ENCODE results near the gene TNFAIP8L1. TPM values are rescaled to one million over a fixed set of nuclear protein-coding genes. Genes with fewer than 3 reads are reported as not detected.

The TNFAIP8L1 gene
- total RNA-seq, 4 donors from 2014 or later, result 3.8 to 9.5 (median 7.8) TPM

DNA sequence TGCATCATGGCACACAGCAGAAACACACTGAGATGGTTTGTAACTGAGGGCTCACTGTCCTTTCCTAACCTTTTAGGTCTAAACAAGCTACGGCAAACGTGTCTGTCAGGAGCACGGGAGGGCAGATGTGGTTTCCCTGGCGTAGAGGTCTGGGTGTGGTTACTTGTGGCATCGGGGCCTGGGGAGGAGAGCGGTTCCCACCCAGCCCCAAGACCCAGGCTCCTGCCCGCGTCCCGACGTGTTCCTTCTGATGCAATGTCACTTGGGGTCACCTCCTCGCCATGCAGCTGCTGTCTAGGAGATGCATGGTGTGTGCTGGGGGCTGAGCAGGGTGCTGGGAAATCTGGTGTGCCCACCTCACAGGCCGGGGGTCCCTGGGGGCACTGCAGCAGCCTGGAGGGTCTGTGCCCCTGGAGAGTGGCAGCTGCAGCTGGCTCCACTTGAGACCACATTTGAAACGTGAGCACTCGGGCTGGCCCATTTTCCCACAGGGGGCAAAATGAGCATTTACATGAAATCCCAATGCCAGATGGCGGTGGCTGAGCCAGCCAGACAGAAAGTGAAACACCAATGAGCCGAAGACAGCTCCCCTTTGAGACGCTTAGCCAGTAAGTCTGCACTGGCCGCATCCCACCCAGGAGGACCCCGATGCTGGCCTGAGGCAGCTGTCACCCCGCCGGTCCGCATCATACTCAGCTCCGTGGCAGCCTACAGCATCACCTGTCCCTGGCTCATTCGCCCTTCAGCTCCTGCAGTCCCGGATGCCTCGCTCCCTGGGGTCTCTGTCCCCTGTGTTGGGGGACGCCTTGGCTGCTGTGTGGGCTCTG lies 53.1 kb downstream of the TNFAIP8L1 start:
- H3K4me3 ChIP-seq (replicated peaks in 1 of 3), result no peak overlapping the region
- 93 to 94% methylated on average over 16 to 17 of the region's 27 CpGs for WGBS, 2 donors
- peaks cover 72 to 78% of the 10 kb centered on the region in 2 donors for H3K36me3 ChIP-seq
- no peak overlapping the region for H3K27ac ChIP-seq
- H3K9me3 ChIP-seq, result no peaks in the 10 kb centered on the region
- intact Hi-C loops (cut with DNase I), result no loop called here
- H3K4me1 ChIP-seq, result no peaks in the 10 kb centered on the region
- TF ChIP-seq, protein P1, sequence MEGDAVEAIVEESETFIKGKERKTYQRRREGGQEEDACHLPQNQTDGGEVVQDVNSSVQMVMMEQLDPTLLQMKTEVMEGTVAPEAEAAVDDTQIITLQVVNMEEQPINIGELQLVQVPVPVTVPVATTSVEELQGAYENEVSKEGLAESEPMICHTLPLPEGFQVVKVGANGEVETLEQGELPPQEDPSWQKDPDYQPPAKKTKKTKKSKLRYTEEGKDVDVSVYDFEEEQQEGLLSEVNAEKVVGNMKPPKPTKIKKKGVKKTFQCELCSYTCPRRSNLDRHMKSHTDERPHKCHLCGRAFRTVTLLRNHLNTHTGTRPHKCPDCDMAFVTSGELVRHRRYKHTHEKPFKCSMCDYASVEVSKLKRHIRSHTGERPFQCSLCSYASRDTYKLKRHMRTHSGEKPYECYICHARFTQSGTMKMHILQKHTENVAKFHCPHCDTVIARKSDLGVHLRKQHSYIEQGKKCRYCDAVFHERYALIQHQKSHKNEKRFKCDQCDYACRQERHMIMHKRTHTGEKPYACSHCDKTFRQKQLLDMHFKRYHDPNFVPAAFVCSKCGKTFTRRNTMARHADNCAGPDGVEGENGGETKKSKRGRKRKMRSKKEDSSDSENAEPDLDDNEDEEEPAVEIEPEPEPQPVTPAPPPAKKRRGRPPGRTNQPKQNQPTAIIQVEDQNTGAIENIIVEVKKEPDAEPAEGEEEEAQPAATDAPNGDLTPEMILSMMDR (IDR thresholded peaks at IDR 0.05), result no peak
- TF ChIP-seq POLR2A (IDR thresholded peaks at IDR 0.05), result no peak
- DNase-seq, result no peak
- H3K27me3 ChIP-seq, result no peaks in the 10 kb centered on the region

DNA sequence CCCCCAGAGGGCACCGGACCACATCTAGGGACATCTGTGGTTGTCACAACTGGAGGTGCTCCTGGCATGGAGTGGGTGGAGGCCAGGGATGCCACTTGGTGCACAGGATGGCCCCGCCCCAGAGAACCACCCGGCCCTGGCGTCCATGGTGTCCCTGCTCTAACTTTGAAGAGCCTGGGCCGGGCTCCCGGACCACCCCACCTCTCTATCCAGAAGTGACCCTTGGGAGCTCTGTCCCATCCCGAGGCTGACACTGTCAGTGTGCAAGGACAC lies 53.7 kb downstream of the TNFAIP8L1 start:
- TF ChIP-seq POLR2A (IDR thresholded peaks at IDR 0.05), result no peak
- TF ChIP-seq, protein P1 (IDR thresholded peaks at IDR 0.05), result no peak
- intact Hi-C loops (cut with DNase I), result no loop called here

DNA sequence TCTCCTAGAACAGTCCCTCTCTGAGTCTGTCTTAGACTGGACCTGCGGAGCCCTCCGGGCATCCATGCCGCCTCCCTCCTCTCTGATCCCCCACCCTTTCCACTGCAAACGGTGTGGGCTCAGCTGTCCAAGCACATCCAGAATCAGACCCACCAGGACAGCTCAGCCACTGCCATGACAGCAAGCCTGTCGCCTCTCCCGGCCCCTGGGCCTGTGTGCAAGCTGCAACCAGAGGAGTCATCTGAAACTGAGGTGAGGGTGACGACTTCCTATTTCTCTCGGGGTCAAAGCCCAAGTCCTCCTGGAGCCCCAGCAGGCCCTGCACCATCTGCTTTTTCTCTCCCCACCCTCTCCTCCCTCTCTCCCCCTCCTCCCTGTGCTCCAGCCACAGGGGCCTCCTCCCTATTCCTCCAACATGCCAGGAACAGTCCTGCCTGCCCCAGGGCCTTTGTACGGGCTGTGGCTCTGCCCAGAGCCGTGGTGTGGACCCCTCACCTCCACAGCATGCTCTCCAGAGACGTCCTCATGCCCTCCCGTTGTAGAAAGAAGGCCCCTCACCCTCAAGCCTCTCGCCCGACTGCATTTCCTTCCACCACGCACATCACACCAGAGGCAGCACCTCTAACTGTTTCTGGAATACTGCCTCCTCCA lies 54.3 kb downstream of the TNFAIP8L1 start:
- TF ChIP-seq, protein P1 (IDR thresholded peaks at IDR 0.05), result no peak
- TF ChIP-seq POLR2A (IDR thresholded peaks at IDR 0.05), result no peak
- intact Hi-C loops (cut with DNase I), result no loop called here
- no peaks in the 10 kb centered on the region for H3K4me1 ChIP-seq
- H3K9me3 ChIP-seq, result no peaks in the 10 kb centered on the region
- peak overlapping the region in 2 of 3 donors; percentile 13 to 33 for H3K27ac ChIP-seq
- no peak overlapping the region for H3K4me3 ChIP-seq (replicated peaks in 1 of 3)
- H3K36me3 ChIP-seq, result peaks cover 74 to 78% of the 10 kb centered on the region in 2 donors
- no peak for DNase-seq
- WGBS, 2 donors, result 89 to 91% methylated on average over 15 of the region's 15 CpGs
- no peaks in the 10 kb centered on the region for H3K27me3 ChIP-seq

More for the DNA sequence above, 53.7 kb downstream of the TNFAIP8L1 start:
- H3K27ac ChIP-seq, result no peak overlapping the region
- no peak for DNase-seq
- H3K27me3 ChIP-seq, result no peaks in the 10 kb centered on the region
- H3K9me3 ChIP-seq, result no peaks in the 10 kb centered on the region
- H3K4me3 ChIP-seq (replicated peaks in 1 of 3), result no peak overlapping the region
- no peaks in the 10 kb centered on the region for H3K4me1 ChIP-seq
- H3K36me3 ChIP-seq, result peaks cover 74 to 79% of the 10 kb centered on the region in 2 donors
- 93 to 94% methylated on average over 2 to 3 of the region's 7 CpGs for WGBS, 2 donors

DNA sequence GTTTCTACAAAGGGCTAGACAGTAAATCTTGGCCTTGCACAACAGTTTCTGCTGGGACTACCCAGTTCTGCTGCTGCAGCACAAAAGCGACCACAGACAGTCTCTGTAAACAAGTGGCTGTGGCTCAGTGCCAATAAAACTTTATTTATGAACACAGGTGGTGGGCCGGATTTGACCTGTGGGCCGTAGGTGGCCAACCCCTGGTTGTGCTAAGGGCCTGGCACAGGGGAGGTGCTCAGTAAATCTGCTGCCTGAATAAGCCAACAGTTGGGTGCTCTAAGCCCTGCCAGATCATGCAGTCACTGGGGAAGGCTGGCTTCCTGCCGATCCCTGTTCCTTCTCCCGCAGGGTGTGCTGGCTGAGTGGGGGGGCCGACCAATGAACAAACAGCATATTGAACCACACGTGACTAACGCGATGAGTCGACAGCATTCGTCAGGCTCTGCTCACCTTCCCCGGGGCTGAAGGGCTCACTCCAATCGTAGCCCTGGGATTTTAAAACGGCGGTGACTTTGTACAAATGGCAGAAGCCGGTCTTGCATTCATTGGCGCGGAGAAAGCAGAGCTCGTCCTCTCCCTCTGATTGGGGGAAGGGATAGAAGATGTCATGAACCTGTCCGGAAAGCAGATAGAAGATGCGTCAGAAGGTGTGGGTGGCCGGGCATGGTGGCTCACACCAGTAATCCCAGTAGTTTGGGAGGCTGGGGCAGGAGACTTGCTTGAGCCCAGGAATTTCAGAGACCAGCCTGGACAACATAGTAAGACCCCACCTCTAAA lies 55.1 kb downstream of the TNFAIP8L1 start:
- H3K27me3 ChIP-seq, result no peaks in the 10 kb centered on the region
- H3K27ac ChIP-seq, result peak overlapping the region in 2 of 3 donors; percentile 42 to 48
- WGBS, 2 donors, result 92 to 93% methylated on average over 22 of the region's 22 CpGs
- TF ChIP-seq, protein P1 (IDR thresholded peaks at IDR 0.05), result no peak
- no peak for TF ChIP-seq POLR2A (IDR thresholded peaks at IDR 0.05)
- peaks cover 67 to 73% of the 10 kb centered on the region in 2 donors for H3K36me3 ChIP-seq
- no peaks in the 10 kb centered on the region for H3K9me3 ChIP-seq
- no peaks in the 10 kb centered on the region for H3K4me1 ChIP-seq
- intact Hi-C loops (cut with DNase I), result no loop called here
- no peak overlapping the region for H3K4me3 ChIP-seq (replicated peaks in 1 of 3)
- peak; percentile 27 to 45 for DNase-seq

All from thyroid gland (tissue), 4 donors.